Measurements from ENCODE around the gene RAB3IL1.

GRCh38 chr11:61887839-61888494 lies 29.4 kb downstream of the RAB3IL1 start:
- TF ChIP-seq CTCF (conservative IDR thresholded peaks at IDR 0.05; ENCODE audit: low read length) (no peak), EZH2phosphoT487 (IDR thresholded peaks at IDR 0.05; ENCODE audit: borderline replicate concordance) (no peak)
